NCI-H526 treated with DMSO at 0.1 percent for 48 hours (cell line): ENCODE results near the gene GALNTL6.
"Not testable (repeated sequence)": the region's sequence is repeated elsewhere in the genome, so short reads cannot be mapped to it uniquely, and the experiment has no call there.

ENCODE experiments used
- DNase-seq: peaks from one replicate; lab custom pipeline; 2025; lab: John Stamatoyannopoulos, UW

GALNTL6 gene

GRCh38 chr4:172666711-172667368, 853.6 kb downstream of the GALNTL6 start:
- DNase-seq = no peak

DNA sequence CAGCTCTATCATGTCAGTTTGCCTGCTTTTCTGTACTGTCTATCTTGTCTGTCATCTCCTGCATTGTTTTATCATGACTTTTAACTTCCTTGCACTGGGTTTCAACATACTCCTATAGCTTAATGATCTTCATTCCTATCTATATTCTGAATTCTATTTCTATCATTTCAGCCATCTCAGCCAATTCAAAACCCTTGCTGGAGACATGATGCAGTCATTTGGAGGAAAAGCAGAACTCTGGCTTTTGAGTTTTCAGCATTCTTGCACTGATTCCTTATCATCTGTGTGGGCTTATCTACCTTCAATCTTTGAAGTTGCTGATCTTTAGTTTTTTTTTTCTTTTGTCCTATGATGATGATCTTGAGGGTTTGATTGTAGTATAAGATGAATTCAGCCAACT, 861.6 kb downstream of the GALNTL6 start:
- DNase-seq = no peak

DNA sequence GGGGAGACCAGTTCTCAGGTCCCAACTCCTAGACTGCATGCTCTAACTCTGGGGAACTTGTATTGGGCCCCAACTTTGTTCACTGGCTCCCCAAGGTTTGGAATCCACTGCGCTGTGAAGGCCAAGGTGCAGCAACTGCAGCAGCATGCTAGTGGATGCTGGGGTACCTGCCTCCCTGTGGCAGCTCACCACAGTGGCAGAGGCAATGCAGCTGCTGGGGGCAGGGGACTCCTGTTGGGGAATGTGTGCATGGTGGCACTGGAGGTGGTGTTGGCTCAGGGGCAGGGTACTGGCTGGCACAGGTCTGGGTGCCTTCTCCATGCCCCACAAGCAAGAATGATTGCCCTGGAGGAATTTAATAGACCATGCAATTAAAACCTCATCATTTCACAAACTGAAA, 862.0 kb downstream of the GALNTL6 start:
- DNase-seq = no peak

DNA sequence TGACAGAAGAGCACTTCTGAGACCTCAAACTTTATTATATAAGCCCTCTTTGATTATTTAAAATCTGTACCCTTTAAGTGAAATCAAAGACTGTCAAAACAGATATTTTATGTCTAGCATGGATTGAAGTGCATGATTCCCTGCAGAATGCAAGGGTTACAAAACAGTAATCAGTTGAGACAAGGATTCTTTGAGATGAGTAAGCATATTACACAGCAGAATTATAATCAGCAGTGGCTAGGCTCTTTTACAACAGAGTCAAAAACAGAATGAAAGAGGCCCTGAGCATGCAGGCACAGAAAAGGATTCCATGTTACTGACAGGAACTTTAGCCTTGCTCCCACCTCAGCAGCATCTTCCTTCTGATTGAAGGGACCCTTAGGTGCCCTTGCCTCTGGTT, 867.5 kb downstream of the GALNTL6 start:
- DNase-seq = no peak

GRCh38 chr4:172683021-172683420, 869.8 kb downstream of the GALNTL6 start:
- no peak for DNase-seq

GRCh38 chr4:172686021-172686420, 872.8 kb downstream of the GALNTL6 start:
- DNase-seq = no peak

DNA sequence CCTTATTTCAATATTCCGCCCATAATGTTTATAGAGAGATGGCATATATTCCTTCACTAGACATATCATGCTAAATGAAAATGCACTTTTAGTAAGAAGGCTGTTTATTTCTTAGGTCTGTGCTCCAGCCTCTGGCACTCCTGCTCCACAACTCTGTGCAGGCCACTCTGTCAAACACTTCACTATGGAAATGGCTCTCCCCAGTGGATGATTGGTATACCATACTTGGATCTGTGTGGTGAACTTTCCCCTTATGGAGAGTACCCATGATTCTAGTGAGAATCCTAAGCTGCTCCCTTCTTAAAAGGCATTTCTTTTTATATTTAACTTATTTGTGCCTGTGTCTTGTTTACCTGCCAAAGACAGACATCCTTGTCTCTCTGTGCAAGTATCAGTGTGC, 875.3 kb downstream of the GALNTL6 start:
- no peak for DNase-seq

- DNase-seq = no peak
Observed at GRCh38 chr4:172691552-172691951, 878.3 kb downstream of the GALNTL6 start.

DNA sequence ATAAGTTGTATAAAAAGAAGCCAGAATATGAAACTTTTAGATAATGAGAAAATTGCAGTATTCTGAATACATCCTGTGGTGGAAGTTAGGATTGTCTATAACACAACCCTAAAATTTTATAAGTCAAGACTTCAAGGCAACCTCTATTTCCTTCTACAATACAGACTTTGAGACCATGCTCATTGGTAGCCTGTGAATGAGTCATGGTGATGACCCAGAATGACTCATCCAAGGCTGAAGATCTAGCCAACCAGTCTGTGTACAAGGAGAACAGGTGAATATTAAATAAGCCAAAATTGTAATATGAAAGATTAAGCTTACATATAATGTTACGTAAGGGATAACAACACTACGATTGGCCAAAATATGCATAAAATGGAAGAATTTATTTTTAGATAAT, 879.5 kb downstream of the GALNTL6 start:
- no peak for DNase-seq

- DNase-seq = no peak
Observed at GRCh38 chr4:172698256-172698655, 885.1 kb downstream of the GALNTL6 start.

- no peak for DNase-seq
Observed at GRCh38 chr4:172705565-172705964, 892.4 kb downstream of the GALNTL6 start.

DNA sequence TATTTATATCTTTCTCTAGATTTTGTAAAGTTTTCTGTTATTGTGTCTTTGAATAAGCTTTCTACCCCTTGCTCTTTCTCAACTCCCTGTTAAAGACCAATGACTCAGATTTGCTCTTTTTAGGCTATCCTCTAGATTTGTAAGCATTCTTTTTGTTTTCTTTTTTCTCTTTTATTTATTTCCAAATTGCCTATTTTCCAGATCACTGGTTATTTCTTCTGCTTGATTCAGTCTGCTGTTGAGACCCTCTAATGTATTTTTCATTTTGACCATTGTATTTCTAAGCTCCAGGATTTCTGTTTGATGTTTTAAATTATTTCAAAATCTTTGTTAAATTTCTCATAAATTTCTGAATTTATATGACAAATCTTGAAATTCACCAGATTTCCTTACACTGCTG, 892.8 kb downstream of the GALNTL6 start:
- DNase-seq = no peak

GRCh38 chr4:172707622-172708021, 894.4 kb downstream of the GALNTL6 start:
- DNase-seq = no peak

GRCh38 chr4:172708184-172708583, 895.0 kb downstream of the GALNTL6 start:
- DNase-seq = no peak

DNA sequence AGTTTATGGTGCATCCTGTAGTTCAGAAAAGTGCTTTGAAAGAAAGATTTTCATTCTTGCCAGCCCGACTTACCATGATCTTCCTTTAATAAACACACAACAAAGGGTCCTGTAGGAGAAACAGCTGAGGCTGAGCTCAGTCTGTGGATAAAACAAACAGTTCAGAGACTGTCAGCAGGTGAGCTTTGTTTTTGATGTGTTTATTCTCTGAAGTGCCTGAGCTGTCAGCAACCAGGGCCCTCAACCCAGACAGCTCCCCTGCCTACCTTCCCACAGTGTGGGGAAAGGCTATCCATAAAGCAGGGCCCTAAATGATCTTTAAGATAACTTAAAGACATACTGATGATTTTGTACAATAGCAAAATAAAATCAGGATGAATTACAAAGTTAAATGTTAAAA, 896.2 kb downstream of the GALNTL6 start:
- DNase-seq = no peak

DNA sequence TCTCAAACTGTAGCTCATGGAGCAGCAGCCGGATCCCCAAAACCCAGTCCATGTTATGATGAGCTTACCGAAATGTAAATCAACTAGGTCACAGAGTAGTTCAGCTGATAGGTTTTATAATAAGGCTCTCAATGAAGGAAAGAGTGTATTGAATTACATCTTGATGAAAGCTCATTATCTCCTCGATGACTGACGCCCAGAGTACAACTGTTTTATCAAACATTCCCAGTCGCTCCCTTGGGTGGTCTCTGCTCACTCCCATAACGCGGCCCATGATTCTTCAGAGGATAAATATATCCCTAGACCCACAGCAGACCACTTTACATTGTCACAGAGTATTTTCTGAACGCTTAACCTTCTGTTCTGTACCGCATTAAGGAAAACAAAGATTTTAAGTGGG, 903.1 kb downstream of the GALNTL6 start:
- no peak for DNase-seq

GRCh38 chr4:172721659-172722058, 908.5 kb downstream of the GALNTL6 start:
- DNase-seq = no peak

DNA sequence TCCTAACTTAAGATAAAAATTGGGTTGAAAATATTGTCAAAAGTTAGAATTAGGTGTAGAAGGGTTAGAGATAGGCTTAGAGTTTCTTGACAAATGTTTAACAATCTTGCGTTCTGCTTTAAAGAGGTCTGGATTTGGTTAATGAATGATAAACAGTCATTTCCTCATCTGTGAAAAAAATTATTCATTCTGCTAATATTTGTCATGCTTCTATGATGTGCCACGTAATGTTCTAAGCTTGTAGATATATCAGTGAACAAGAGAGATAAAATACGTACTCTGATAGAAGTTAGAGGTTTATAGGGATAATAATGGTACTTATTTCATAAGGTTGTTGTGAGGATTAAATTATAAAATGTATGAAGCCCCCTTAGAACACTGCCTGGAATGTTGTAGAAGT, 912.4 kb downstream of the GALNTL6 start:
- DNase-seq = no peak

GRCh38 chr4:172726001-172726423, 912.8 kb downstream of the GALNTL6 start:
- no peak for DNase-seq

- no peak for DNase-seq
Observed at GRCh38 chr4:172727631-172728030, 914.4 kb downstream of the GALNTL6 start.

DNA sequence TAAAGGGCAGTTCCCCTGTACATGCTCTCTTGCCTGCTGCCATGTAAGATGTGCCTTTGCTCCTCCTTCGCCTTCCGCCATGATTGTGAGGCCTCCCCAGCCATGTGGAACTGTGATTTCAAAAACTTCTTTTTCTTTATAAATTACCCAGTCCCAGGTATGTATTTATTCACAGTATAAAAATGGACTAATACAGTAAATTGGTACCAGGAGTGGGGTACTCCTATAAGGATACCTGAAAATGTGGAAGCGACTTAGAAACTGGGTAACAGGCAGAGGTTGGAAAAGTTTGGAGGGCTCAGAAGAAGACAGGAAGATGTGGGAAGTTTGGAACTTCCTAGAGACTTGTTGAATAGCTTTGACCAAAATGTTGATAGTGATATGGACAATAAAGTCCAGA, 920.4 kb downstream of the GALNTL6 start:
- DNase-seq = not testable (repeated sequence)

- no peak for DNase-seq
Observed at GRCh38 chr4:172734555-172734954, 921.4 kb downstream of the GALNTL6 start.

DNA sequence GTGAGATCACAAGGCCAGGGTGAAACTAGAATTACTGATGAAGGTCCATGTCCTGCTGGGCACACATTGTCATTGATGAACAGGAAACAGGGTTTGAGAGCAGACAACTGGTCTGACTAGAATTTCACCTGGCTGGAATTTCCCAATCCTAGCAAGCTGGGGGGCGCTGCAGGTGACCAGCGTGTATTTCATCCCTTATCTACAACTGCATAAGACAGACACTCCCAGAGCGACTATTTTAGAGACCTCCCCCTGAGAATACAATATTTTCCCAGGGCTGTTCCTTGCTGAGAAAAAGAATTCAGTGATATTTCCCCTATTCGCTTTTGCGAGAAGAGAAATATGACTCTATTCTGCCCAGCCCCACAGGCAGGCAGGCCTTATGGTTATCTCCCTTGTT, 922.8 kb downstream of the GALNTL6 start:
- no peak for DNase-seq

- DNase-seq = no peak
Observed at GRCh38 chr4:172740434-172740833, 927.2 kb downstream of the GALNTL6 start.

DNA sequence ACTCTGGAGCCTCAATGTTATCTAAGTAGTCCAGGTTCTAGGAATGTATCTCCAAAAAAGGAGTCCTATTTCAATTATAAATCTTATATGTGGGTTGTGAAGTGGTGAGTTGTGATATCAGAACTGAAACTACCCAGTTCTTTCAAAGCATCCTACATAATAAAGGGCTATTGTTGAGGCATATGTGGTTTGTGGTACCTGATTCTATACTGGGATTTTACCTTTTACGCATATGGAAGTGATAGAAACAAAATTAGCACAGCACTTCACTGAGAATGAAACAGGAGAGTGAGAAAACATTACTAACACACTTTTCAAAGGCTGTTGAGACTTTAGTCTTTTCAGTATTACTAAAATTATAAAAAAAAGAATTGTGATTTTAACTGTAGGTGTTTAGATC, 937.7 kb downstream of the GALNTL6 start:
- DNase-seq = no peak
